Measurements from ENCODE around the gene TBC1D3C. TPM values are rescaled to one million over a fixed set of nuclear protein-coding genes. Genes with fewer than 3 reads are reported as not detected.
"Not testable (repeated sequence)": the region's sequence is repeated elsewhere in the genome, so short reads cannot be mapped to it uniquely, and the experiment has no call there.

Gene TBC1D3C
- polyA plus RNA-seq (2013) = 0.04 TPM

DNA sequence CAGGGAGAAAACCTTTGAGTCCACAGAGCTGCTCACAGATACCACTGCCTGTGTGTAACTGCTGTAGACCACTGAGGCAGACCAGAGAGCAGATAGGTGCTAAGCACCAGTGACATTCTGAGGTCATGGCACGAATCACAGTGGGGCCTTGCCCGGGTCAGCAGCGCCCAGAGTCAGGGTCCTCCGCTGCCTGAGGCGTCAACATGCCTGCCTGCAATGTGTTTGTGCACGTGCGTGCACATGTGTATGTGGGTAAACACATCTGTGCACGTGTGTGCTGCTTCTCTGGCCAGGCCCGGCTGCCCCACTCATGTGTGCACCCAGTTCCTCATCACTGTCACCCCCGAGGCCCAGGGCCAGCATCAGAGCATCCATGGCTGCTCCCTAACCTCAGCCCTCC lies at the start of gene TBC1D3C:
Gene TBC1D3C (minus strand): TSS at position 101 of the 400 bp plus-strand sequence. CDS start 1,568 bp downstream, outside the sequence.
- H3K27me3 ChIP-seq (replicated peaks in 2 of 5; ENCODE audit: control insufficient read depth in 4 of 5, insufficient read depth in 5 of 5, low read length in 4 of 5); H3K4me1 ChIP-seq (ENCODE audit: control extremely low read depth in 1 of 4, control insufficient read depth in 4 of 4, insufficient read depth in 4 of 4, low read length in 3 of 4); H3K27ac ChIP-seq (ENCODE audit: insufficient read depth in 1 of 2, low read depth in 1 of 2, low read length in 2 of 2, poor library complexity in 1 of 2, severe bottlenecking in 2 of 2); H3K9me3 ChIP-seq (ENCODE audit: control extremely low read depth in 1 of 5, control insufficient read depth in 4 of 5, insufficient read depth in 2 of 5, low read depth in 1 of 5, low read length in 4 of 5); POLR2A ChIA-PET; H3K36me3 ChIP-seq (ENCODE audit: control insufficient read depth in 4 of 4, insufficient read depth in 4 of 4, low read length in 3 of 4); DNase-seq; CTCF ChIA-PET; H3K4me3 ChIP-seq (ENCODE audit: control insufficient read depth in 1 of 7, extremely low read depth in 1 of 7, insufficient read depth in 4 of 7, low read depth in 2 of 7, low read length in 6 of 7): not testable (repeated sequence)
- no CpG with 5 or more reads among the region's 10 CpGs for WGBS (ENCODE audit: insufficient coverage)

DNA sequence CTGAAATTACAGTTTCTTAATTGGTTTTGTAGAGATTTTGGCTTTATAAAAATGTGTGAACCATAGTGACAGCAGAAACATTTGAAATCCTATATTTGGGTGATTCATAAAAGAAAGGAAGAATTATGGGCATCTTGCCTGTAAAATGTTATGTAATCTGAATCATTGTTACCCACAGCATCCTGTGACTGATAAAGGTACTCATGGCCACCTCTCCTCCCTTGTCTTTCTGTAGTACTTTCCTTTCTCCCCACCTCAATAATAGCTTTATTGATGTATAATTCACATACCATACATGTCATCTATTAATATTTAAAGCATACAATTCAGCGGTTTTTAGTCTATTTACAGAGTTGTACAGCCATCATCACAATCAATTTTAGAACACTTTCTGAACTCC lies 30.8 kb upstream of the TBC1D3C start:
- H3K4me3 ChIP-seq (ENCODE audit: control insufficient read depth in 1 of 7, extremely low read depth in 1 of 7, insufficient read depth in 4 of 7, low read depth in 2 of 7, low read length in 6 of 7); H3K27ac ChIP-seq (ENCODE audit: insufficient read depth in 1 of 2, low read depth in 1 of 2, low read length in 2 of 2, poor library complexity in 1 of 2, severe bottlenecking in 2 of 2); H3K27me3 ChIP-seq (replicated peaks in 2 of 5; ENCODE audit: control insufficient read depth in 4 of 5, insufficient read depth in 5 of 5, low read length in 4 of 5); CTCF ChIA-PET; H3K4me1 ChIP-seq (ENCODE audit: control extremely low read depth in 1 of 4, control insufficient read depth in 4 of 4, insufficient read depth in 4 of 4, low read length in 3 of 4); DNase-seq; POLR2A ChIA-PET; H3K36me3 ChIP-seq (ENCODE audit: control insufficient read depth in 4 of 4, insufficient read depth in 4 of 4, low read length in 3 of 4); H3K9me3 ChIP-seq (ENCODE audit: control extremely low read depth in 1 of 5, control insufficient read depth in 4 of 5, insufficient read depth in 2 of 5, low read depth in 1 of 5, low read length in 4 of 5): not testable (repeated sequence)
- no CpG with 5 or more reads among the region's 1 CpG for WGBS (ENCODE audit: insufficient coverage)

DNA sequence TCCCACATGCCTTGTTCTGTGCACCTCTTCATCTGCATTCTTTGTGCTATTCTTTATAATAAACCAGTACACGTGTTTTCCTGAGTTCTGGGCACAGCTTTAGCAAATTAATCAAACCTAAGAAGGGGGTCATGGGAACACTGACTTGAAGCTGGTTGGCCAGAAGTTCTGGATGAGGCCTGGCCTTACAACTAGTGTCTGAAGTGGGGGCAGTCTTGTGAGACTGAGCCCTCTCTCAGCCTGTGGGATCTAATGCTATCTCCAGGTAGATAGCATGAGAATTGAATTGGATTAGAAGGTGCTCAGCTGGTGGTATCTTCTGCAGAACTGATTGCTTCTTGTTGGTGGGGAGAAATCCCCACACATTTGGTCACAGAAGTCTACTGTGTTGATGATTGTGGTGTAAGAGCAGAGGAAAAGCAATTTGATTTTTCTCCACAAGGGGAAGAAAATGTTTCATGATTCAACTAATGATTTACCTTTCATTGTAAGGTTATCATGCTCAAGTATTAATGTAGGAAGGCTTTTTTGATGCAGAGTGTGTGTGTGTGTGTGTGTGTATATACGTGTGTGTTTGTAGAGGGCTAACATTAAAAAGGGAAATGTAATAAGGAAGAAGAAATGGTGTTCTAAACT lies 25.7 kb upstream of the TBC1D3C start:
- H3K27me3 ChIP-seq (replicated peaks in 2 of 5; ENCODE audit: control insufficient read depth in 4 of 5, insufficient read depth in 5 of 5, low read length in 4 of 5); H3K27ac ChIP-seq (ENCODE audit: insufficient read depth in 1 of 2, low read depth in 1 of 2, low read length in 2 of 2, poor library complexity in 1 of 2, severe bottlenecking in 2 of 2); H3K4me3 ChIP-seq (ENCODE audit: control insufficient read depth in 1 of 7, extremely low read depth in 1 of 7, insufficient read depth in 4 of 7, low read depth in 2 of 7, low read length in 6 of 7); POLR2A ChIA-PET; H3K9me3 ChIP-seq (ENCODE audit: control extremely low read depth in 1 of 5, control insufficient read depth in 4 of 5, insufficient read depth in 2 of 5, low read depth in 1 of 5, low read length in 4 of 5); DNase-seq; CTCF ChIA-PET; H3K4me1 ChIP-seq (ENCODE audit: control extremely low read depth in 1 of 4, control insufficient read depth in 4 of 4, insufficient read depth in 4 of 4, low read length in 3 of 4); H3K36me3 ChIP-seq (ENCODE audit: control insufficient read depth in 4 of 4, insufficient read depth in 4 of 4, low read length in 3 of 4): not testable (repeated sequence)
- no CpG with 5 or more reads among the region's 2 CpGs for WGBS (ENCODE audit: insufficient coverage)

DNA sequence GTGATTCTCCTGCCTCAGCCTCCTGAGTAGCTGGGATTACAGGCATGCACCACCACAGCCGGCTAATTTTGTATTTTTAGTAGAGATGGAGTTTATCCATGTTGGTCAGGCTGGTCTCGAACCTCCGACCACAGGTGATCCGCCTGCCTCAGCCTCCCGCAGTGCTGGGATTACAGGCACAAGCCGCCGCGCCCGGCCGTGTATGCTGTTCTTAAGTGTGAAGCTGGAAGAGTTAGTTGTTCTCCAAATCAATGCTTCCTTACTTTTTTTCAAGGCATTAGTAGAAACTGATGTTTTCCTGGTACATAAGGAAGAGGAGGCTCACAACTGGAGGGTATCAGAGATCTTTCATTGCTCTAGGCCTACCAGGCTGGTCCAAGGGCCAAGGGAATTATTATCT lies 19.7 kb upstream of the TBC1D3C start:
- WGBS (ENCODE audit: insufficient coverage) = no CpG with 5 or more reads among the region's 10 CpGs
- DNase-seq; H3K27me3 ChIP-seq (replicated peaks in 2 of 5; ENCODE audit: control insufficient read depth in 4 of 5, insufficient read depth in 5 of 5, low read length in 4 of 5); H3K27ac ChIP-seq (ENCODE audit: insufficient read depth in 1 of 2, low read depth in 1 of 2, low read length in 2 of 2, poor library complexity in 1 of 2, severe bottlenecking in 2 of 2); CTCF ChIA-PET; H3K4me3 ChIP-seq (ENCODE audit: control insufficient read depth in 1 of 7, extremely low read depth in 1 of 7, insufficient read depth in 4 of 7, low read depth in 2 of 7, low read length in 6 of 7); H3K4me1 ChIP-seq (ENCODE audit: control extremely low read depth in 1 of 4, control insufficient read depth in 4 of 4, insufficient read depth in 4 of 4, low read length in 3 of 4); H3K36me3 ChIP-seq (ENCODE audit: control insufficient read depth in 4 of 4, insufficient read depth in 4 of 4, low read length in 3 of 4); POLR2A ChIA-PET; H3K9me3 ChIP-seq (ENCODE audit: control extremely low read depth in 1 of 5, control insufficient read depth in 4 of 5, insufficient read depth in 2 of 5, low read depth in 1 of 5, low read length in 4 of 5): not testable (repeated sequence)

DNA sequence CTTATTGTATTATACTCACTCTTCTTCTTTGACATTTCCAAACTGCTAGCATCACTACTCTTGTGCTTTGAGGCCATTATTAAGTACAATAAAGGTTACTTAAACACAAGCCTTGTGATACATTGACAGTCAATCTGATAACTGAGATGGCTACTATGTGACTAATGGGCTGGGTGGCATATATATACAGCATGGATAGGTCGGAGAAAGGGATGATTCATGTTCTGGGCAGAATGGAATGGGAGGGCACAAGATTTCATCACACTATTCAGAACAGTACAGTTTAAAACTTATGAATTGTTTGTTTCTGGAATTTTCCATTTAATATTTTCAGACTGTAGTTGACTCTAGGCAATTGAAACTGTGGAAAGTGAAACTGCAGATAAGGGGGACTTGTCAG lies 18.9 kb upstream of the TBC1D3C start:
- H3K4me1 ChIP-seq (ENCODE audit: control extremely low read depth in 1 of 4, control insufficient read depth in 4 of 4, insufficient read depth in 4 of 4, low read length in 3 of 4); H3K4me3 ChIP-seq (ENCODE audit: control insufficient read depth in 1 of 7, extremely low read depth in 1 of 7, insufficient read depth in 4 of 7, low read depth in 2 of 7, low read length in 6 of 7); H3K27me3 ChIP-seq (replicated peaks in 2 of 5; ENCODE audit: control insufficient read depth in 4 of 5, insufficient read depth in 5 of 5, low read length in 4 of 5); H3K27ac ChIP-seq (ENCODE audit: insufficient read depth in 1 of 2, low read depth in 1 of 2, low read length in 2 of 2, poor library complexity in 1 of 2, severe bottlenecking in 2 of 2); H3K36me3 ChIP-seq (ENCODE audit: control insufficient read depth in 4 of 4, insufficient read depth in 4 of 4, low read length in 3 of 4); CTCF ChIA-PET; H3K9me3 ChIP-seq (ENCODE audit: control extremely low read depth in 1 of 5, control insufficient read depth in 4 of 5, insufficient read depth in 2 of 5, low read depth in 1 of 5, low read length in 4 of 5); DNase-seq; POLR2A ChIA-PET: not testable (repeated sequence)
- no CpG with 5 or more reads among the region's 1 CpG for WGBS (ENCODE audit: insufficient coverage)

All from common myeloid progenitor, CD34-positive (primary cell).